Mesenchymal stem cell (in vitro differentiated cells and primary cell): Measurements from ENCODE around the gene GALNT2.

ENCODE experiments used
- DNase-seq: peaks from one replicate; pipeline ENCODE4 v3.0.0-alpha.2; 2013
- H2AFZ ChIP-seq: one replicate; pipeline ENCODE4 v1.6.1; 2013; ENCODE audit warnings: low read depth, mild to moderate bottlenecking, control low read depth, inconsistent platforms, low read length, moderate library complexity
- H2AK5ac ChIP-seq: 2 replicates; pipeline ENCODE4 v1.6.1; 2013; ENCODE audit warnings: low read length, moderate library complexity, mild to moderate bottlenecking, inconsistent platforms; ENCODE audit not compliant: severe bottlenecking
- H2BK120ac ChIP-seq: one replicate; pipeline ENCODE4 v1.6.1; 2013; ENCODE audit warnings: low read depth, mild to moderate bottlenecking, inconsistent platforms, low read length, moderate library complexity
- H2BK12ac ChIP-seq, 2 experiments: one replicate each; pipeline ENCODE4 v1.6.1; 2013; ENCODE audit warnings: inconsistent platforms in 2 of 2, low read length in 2 of 2, mild to moderate bottlenecking in 2 of 2, moderate library complexity in 2 of 2, control low read depth in 1 of 2
- H2BK15ac ChIP-seq: one replicate; pipeline ENCODE4 v1.6.1; 2013; ENCODE audit warnings: mild to moderate bottlenecking, low read depth, inconsistent platforms; ENCODE audit not compliant: poor library complexity, severe bottlenecking
- H2BK5ac ChIP-seq: 2 replicates; pipeline ENCODE4 v1.6.1; 2013; ENCODE audit warnings: low read depth, mild to moderate bottlenecking, low read length, control low read depth, inconsistent platforms; ENCODE audit not compliant: poor library complexity, severe bottlenecking
- H3K14ac ChIP-seq, 2 experiments: one replicate each; pipeline ENCODE4 v1.6.1; 2013; ENCODE audit warnings: inconsistent platforms in 2 of 2, low read length in 2 of 2, control low read depth in 1 of 2, mild to moderate bottlenecking in 1 of 2, moderate library complexity in 1 of 2
- H3K18ac ChIP-seq, 2 experiments: one replicate each; pipeline ENCODE4 v1.6.1; 2013; ENCODE audit warnings: inconsistent platforms in 2 of 2, low read length in 2 of 2, control low read depth in 1 of 2, low read depth in 1 of 2, mild to moderate bottlenecking in 1 of 2
- H3K23ac ChIP-seq, 2 experiments: one replicate each; pipeline ENCODE4 v1.6.1; 2013; ENCODE audit warnings: inconsistent platforms in 2 of 2, low read length in 2 of 2, mild to moderate bottlenecking in 2 of 2, moderate library complexity in 2 of 2, control low read depth in 1 of 2
- H3K27ac ChIP-seq: 2 replicates; pipeline ENCODE4 v1.5.1; 2013; ENCODE audit warnings: mild to moderate bottlenecking, moderate library complexity, low read length, control low read depth, inconsistent platforms; ENCODE audit not compliant: poor library complexity, severe bottlenecking
- H3K27me3 ChIP-seq, 2 experiments: 2 replicates each; pipeline versions ENCODE4 v1.6.1 to v1.7.0; 2013; ENCODE audit warnings: low read length in 2 of 2, mild to moderate bottlenecking in 2 of 2, moderate library complexity in 2 of 2, control low read depth in 1 of 2, inconsistent platforms in 1 of 2; ENCODE audit not compliant: control insufficient read depth in 1 of 2, insufficient read depth in 1 of 2
- H3K36me3 ChIP-seq, 2 experiments: 2 replicates each; pipeline versions ENCODE4 v1.6.1 to v1.7.0; 2013; ENCODE audit warnings: low read length in 2 of 2, control low read depth in 1 of 2, inconsistent platforms in 1 of 2, low read depth in 1 of 2, mild to moderate bottlenecking in 1 of 2; ENCODE audit not compliant: insufficient read depth in 2 of 2, control insufficient read depth in 1 of 2
- H3K4ac ChIP-seq, 2 experiments: one replicate each; pipeline ENCODE4 v1.6.1; 2013; ENCODE audit warnings: inconsistent platforms in 2 of 2, low read length in 2 of 2, mild to moderate bottlenecking in 2 of 2, moderate library complexity in 2 of 2, control low read depth in 1 of 2, low read depth in 1 of 2
- H3K4me1 ChIP-seq: 2 replicates; pipeline ENCODE4 v1.6.1; 2013; ENCODE audit warnings: low read depth, low read length, control low read depth; ENCODE audit not compliant: control insufficient read depth, insufficient read depth
- H3K4me2 ChIP-seq: 2 replicates; pipeline ENCODE4 v1.6.1; 2013; ENCODE audit warnings: low read length, mild to moderate bottlenecking, inconsistent platforms; ENCODE audit not compliant: poor library complexity, severe bottlenecking
- H3K4me3 ChIP-seq, 2 experiments: 2 replicates each; pipeline versions ENCODE4 v1.5.1 to v1.7.0; 2013; ENCODE audit warnings: low read length in 2 of 2, mild to moderate bottlenecking in 2 of 2, control low read depth in 1 of 2, low read depth in 1 of 2; ENCODE audit not compliant: insufficient read depth in 1 of 2
- H3K79me1 ChIP-seq: replicated peaks from 2 replicates; pipeline ENCODE4 v1.6.1; 2013; ENCODE audit warnings: mild to moderate bottlenecking, control low read depth, low read length, inconsistent platforms; ENCODE audit not compliant: poor library complexity, severe bottlenecking
- H3K9ac ChIP-seq: 2 replicates; pipeline ENCODE4 v1.7.0; 2013; ENCODE audit warnings: mild to moderate bottlenecking, low read length, moderate library complexity
- H3K9me3 ChIP-seq: 2 replicates; pipeline ENCODE4 v1.7.0; 2013; ENCODE audit warnings: mild to moderate bottlenecking, low read length; ENCODE audit not compliant: control insufficient read depth
- H4K8ac ChIP-seq: one replicate; pipeline ENCODE4 v1.6.1; 2013; ENCODE audit warnings: inconsistent platforms, mild to moderate bottlenecking, low read length, moderate library complexity
- H4K91ac ChIP-seq: one replicate; pipeline ENCODE4 v1.6.1; 2013; ENCODE audit warnings: mild to moderate bottlenecking, low read length, inconsistent platforms
- WGBS: methylation state at CpG from one replicate; pipeline ENCODE4 v1.1.7; 2013; ENCODE audit warnings: mixed read lengths; 5-methylcytosine and 5-hydroxymethylcytosine counted together

GALNT2 gene

DNA sequence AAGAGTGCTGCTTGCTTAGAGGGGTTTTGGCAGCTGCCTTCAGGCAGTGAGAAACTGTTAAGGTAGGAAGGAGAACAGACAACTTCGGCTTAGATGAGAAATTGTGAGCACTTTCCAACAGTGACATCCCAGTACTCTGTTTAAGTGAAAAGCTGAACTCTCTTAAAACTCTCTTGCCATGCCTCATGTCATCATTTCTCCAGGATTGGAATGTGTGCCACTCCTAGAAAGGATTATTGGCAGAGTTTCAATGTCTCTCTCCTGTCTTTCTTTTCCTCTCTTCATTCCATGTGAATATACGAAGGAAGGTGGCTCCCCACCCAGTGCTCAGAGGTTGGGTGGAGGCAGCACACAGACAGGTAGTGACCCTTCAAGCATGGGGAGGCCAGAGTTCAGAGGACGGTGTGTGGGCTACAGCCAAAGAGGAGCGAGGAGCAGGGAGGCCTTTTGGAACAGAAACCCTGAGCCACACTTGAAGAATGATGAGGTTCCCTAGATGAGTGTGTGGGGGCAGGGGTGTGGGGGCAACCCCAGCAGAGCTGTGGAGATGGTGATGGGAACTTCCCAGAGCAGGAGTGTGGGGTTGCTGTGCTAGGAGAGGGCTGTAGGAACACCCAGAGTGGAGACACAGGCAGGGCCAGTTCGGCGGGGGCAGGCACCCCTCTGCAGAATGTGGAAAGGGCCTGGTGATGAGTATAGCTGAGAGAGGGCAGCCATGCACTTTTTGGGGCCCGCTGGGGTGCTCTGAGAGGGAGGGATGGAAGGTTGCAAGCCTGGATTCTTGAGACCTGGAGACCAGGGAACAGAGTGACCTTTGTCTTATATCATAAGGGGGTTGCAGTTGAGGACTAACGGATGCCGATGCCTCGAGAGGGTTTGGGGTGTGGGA is 58.8 kb downstream of the GALNT2 start:
- Histone ChIP-seq H2BK5ac (no peak overlapping the region), H2AFZ (no peak overlapping the region), H2BK15ac (no peak overlapping the region), H4K8ac (no peak overlapping the region), H2AK5ac (peak overlapping the region; percentile 65), H3K23ac (no peak overlapping the region), H3K27ac (no peak overlapping the region), H3K4me1 (peaks cover 51% of the 10 kb centered on the region), H3K27me3 (no peaks in the 10 kb centered on the region), H3K4me3 (no peak overlapping the region), H2BK12ac (peak overlapping the region in 1 of 2 experiments; percentile 38), H2BK120ac (no peak overlapping the region), H3K14ac (peak overlapping the region in 1 of 2 experiments; percentile 1), H3K18ac (peak overlapping the region in 1 of 2 experiments; percentile 46), H3K9ac (no peak overlapping the region), H3K4me2 (no peak overlapping the region), H3K9me3 (no peaks in the 10 kb centered on the region), H3K79me1 (peaks cover 38% of the 10 kb centered on the region), H3K4ac (no peak overlapping the region), H4K91ac (no peak overlapping the region), H3K36me3 (peaks cover 0 to 12% of the 10 kb centered on the region in 2 experiments)
- WGBS: 84% methylated on average over 10 of the region's 10 CpGs
- no peak for DNase-seq

DNA sequence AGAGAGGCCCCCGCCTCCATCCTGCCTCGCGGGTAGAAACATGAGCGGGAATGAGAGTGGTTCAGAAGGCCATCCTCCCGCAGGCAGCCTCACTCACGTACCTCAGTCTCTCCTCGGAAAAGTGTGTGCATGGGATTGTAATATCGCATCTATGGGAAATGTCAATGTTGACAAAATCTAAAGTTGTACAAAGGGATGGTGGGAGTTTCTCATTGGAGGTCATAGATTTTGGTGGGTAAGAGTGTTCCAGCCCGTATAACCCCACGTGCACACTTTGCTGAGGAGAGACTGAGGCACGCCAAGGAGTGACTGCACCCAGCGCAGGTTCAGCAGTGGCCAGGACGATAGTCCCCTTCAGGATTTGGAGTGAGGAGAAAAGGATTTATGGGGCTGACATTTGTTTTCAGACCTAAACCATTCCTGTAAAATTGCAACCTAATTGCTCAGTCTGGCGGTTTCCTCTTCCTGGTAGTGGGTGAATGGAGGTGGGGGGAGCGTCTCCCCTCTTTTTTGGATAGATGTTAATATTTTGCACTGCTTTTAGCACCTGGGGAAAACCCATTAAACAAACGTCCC is 59.6 kb downstream of the GALNT2 start:
- H4K8ac ChIP-seq: no peak overlapping the region
- no peaks in the 10 kb centered on the region for H3K27me3 ChIP-seq
- no peak overlapping the region for H3K23ac ChIP-seq
- WGBS: 83% methylated on average over 14 of the region's 16 CpGs
- H2BK120ac ChIP-seq: no peak overlapping the region
- no peak overlapping the region for H3K9ac ChIP-seq
- H3K4me1 ChIP-seq: peaks cover 50% of the 10 kb centered on the region
- peak overlapping the region; percentile 65 for H2AK5ac ChIP-seq
- no peak overlapping the region for H3K4ac ChIP-seq
- peaks cover 36% of the 10 kb centered on the region for H3K79me1 ChIP-seq
- no peak for DNase-seq
- H3K14ac ChIP-seq: peak overlapping the region in 1 of 2 experiments; percentile 61
- no peaks in the 10 kb centered on the region for H3K9me3 ChIP-seq
- peaks cover 0 to 6% of the 10 kb centered on the region in 2 experiments for H3K36me3 ChIP-seq
- H3K4me2 ChIP-seq: no peak overlapping the region
- no peak overlapping the region for H2AFZ ChIP-seq
- H3K27ac ChIP-seq: no peak overlapping the region
- H3K18ac ChIP-seq: no peak overlapping the region
- H2BK12ac ChIP-seq: no peak overlapping the region
- no peak overlapping the region for H2BK15ac ChIP-seq
- no peak overlapping the region for H3K4me3 ChIP-seq
- H4K91ac ChIP-seq: no peak overlapping the region
- H2BK5ac ChIP-seq: no peak overlapping the region

DNA sequence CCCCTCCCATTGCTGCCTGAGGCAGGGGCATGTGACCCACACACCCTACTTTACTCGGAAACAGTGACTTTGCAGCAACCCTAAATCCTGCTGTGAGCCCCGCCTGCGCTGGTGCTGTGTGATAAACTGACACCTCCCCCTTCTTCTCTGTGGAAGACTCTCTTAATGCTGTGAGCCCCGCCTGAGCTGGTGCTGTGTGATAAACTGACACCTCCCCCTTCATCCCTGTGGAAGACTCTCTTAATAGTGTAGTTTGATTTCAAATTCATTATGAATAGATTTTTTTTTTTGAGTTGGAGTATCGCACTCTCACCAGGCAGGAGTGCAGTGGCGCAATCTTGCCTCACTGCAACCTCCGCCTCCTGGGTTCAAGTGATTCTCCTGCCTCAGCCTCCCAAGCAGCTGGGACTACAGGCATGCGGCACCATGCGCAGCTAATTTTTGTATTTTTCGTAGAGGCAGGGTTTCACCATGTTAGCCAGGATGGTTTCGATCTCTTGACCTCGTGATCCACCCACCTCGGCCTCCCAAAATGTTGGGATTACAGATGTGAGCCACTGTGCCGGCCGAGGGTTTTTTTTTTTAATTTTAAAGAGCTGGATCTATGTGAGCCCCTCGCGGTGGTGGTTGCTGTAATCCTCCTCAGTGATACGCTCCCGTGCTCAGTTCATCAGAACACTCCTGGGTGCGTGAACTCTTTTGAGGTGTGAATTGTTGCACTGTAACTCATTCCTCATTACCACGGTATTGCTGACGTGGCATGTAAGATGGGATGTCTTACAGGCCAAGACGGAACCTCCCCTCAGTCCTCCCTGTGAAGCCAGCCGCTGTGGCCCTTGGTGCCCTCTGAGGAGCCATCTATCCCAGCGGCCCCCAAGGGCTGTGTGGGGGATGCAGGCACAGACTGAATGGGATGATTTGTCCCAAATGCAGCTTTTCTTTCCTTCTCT is 60.3 kb downstream of the GALNT2 start:
- Histone ChIP-seq H3K79me1 (peaks cover 40% of the 10 kb centered on the region), H2AK5ac (no peak overlapping the region), H2BK5ac (no peak overlapping the region), H2BK120ac (no peak overlapping the region), H3K23ac (no peak overlapping the region), H4K8ac (no peak overlapping the region), H3K27me3 (no peaks in the 10 kb centered on the region), H3K4me2 (no peak overlapping the region), H3K27ac (no peak overlapping the region), H2BK12ac (no peak overlapping the region), H3K9ac (no peak overlapping the region), H3K18ac (no peak overlapping the region), H2AFZ (no peak overlapping the region), H3K9me3 (no peaks in the 10 kb centered on the region), H4K91ac (no peak overlapping the region), H3K36me3 (peaks cover 0 to 6% of the 10 kb centered on the region in 2 experiments), H3K4me1 (peaks cover 52% of the 10 kb centered on the region), H3K4me3 (no peak overlapping the region), H2BK15ac (no peak overlapping the region), H3K14ac (no peak overlapping the region), H3K4ac (no peak overlapping the region)
- WGBS: 87% methylated on average over 24 of the region's 25 CpGs
- no peak for DNase-seq
